ENCODE measurements around the gene FAM20C.

DNA sequence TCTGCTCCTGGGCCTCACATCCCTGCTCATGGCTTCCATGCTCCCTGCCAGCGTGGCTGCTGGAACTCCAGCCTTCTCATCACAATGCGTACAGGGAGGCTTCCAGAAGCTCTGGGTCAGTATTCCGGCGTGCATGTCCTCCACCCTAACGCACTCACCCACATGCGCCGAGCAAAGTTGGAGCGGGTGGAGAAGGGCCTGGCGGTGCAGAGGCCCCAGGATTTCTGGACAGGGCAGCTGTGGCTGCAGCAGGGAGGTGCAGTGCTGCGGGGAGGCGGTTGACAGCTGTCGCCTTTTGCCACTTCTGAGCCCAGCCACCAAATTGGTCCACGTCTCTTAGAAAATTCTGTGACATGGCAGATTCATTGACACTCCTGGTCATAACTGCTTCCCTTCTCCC is 33.6 kb upstream of the FAM20C start:
- TF ChIP-seq, protein P1, sequence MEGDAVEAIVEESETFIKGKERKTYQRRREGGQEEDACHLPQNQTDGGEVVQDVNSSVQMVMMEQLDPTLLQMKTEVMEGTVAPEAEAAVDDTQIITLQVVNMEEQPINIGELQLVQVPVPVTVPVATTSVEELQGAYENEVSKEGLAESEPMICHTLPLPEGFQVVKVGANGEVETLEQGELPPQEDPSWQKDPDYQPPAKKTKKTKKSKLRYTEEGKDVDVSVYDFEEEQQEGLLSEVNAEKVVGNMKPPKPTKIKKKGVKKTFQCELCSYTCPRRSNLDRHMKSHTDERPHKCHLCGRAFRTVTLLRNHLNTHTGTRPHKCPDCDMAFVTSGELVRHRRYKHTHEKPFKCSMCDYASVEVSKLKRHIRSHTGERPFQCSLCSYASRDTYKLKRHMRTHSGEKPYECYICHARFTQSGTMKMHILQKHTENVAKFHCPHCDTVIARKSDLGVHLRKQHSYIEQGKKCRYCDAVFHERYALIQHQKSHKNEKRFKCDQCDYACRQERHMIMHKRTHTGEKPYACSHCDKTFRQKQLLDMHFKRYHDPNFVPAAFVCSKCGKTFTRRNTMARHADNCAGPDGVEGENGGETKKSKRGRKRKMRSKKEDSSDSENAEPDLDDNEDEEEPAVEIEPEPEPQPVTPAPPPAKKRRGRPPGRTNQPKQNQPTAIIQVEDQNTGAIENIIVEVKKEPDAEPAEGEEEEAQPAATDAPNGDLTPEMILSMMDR (IDR thresholded peaks at IDR 0.05; ENCODE audit: low read depth, low read length), result no peak
- TF ChIP-seq EZH2phosphoT487 (IDR thresholded peaks at IDR 0.05; ENCODE audit: low read depth), result no peak
